ENCODE data around the gene DCK. TPM values are rescaled to one million over a fixed set of nuclear protein-coding genes. Genes with fewer than 3 reads are reported as not detected.
"Not testable (repeated sequence)": the region's sequence is repeated elsewhere in the genome, so short reads cannot be mapped to it uniquely, and the experiment has no call there.

The DCK gene
- total and polyA plus RNA-seq, 8 donors: 17.5 to 34.7 (median 31.8) TPM

DNA sequence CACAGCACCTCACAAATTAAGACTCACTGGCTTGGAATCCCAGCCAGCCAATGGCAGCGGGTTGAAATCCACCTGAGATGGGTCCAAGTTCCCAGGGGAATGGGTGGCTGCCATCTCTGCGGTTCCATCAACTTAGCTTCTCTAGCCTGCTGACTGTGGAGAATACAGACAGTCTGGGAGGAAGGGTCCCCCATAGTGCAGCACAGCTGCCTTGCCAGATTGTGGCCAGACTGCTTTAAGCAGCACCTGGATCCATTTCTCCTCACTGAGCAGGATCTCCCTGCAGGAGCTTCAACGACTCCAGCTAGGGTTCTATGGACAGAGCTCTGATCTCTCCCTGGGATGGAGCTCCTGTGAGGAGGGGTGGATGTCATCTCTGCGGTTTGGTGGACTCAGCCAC, 51.8 kb downstream of the DCK start:
- intact Hi-C loops (cut with DNase I): no loop called here
- Histone ChIP-seq H3K27me3 (no peaks in the 10 kb centered on the region), H3K4me1 (no peaks in the 10 kb centered on the region), H3K36me3 (no peaks in the 10 kb centered on the region), H3K4me3 (no peak overlapping the region), H3K27ac (no peak overlapping the region), H3K9me3 (peaks cover 0 to 4% of the 10 kb centered on the region in 2 donors)
- TF ChIP-seq, protein P1, sequence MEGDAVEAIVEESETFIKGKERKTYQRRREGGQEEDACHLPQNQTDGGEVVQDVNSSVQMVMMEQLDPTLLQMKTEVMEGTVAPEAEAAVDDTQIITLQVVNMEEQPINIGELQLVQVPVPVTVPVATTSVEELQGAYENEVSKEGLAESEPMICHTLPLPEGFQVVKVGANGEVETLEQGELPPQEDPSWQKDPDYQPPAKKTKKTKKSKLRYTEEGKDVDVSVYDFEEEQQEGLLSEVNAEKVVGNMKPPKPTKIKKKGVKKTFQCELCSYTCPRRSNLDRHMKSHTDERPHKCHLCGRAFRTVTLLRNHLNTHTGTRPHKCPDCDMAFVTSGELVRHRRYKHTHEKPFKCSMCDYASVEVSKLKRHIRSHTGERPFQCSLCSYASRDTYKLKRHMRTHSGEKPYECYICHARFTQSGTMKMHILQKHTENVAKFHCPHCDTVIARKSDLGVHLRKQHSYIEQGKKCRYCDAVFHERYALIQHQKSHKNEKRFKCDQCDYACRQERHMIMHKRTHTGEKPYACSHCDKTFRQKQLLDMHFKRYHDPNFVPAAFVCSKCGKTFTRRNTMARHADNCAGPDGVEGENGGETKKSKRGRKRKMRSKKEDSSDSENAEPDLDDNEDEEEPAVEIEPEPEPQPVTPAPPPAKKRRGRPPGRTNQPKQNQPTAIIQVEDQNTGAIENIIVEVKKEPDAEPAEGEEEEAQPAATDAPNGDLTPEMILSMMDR (IDR thresholded peaks at IDR 0.05): no peak
- ATAC-seq (no peak), DNase-seq (no peak)

DNA sequence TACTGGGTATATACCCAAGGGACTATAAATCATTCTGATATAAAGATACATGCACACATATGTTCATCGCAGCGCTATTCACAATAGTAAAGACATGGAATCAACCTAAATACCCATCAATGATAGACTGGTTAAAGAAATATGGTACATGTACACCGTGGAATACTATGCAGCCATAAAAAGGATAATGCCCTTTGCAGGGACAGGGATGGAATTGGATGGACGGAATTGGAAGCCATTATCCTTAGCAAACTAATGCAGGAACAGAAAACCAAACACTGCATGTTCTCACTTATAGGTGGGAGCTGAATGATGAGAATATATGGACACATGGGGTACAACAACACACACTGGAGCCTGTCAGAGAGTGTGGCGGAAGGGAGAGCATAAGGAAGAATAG, 55.9 kb downstream of the DCK start:
- no peak overlapping the region for H3K4me3 ChIP-seq
- TF ChIP-seq, protein P1 (IDR thresholded peaks at IDR 0.05): no peak
- ATAC-seq (no peak), DNase-seq (no peak)
- H3K9me3 ChIP-seq: no peaks in the 10 kb centered on the region
- no peak overlapping the region for H3K27ac ChIP-seq
- intact Hi-C loops (cut with DNase I): no loop called here
- H3K27me3 ChIP-seq: no peaks in the 10 kb centered on the region
- no peaks in the 10 kb centered on the region for H3K36me3 ChIP-seq
- no peaks in the 10 kb centered on the region for H3K4me1 ChIP-seq

DNA sequence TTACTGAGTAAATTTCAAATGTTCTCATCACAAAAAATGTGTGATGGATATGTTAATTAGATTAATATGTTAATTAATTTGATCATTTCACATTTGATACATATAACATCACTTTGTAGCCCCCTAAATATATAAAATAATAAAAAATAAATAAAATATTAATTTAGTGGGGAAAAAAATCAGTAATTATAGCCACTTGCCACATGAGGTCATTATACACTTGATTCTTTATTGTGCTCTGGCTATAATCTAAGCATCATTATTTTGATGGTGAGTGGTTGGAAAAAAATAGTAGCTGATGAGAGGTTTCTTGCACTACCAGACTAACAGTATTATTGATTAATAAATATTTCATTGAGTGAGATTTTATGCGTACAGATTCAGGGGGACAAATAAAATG, 57.4 kb downstream of the DCK start:
- TF ChIP-seq, protein P1 (IDR thresholded peaks at IDR 0.05): no peak
- Histone ChIP-seq H3K4me3 (no peak overlapping the region), H3K9me3 (no peaks in the 10 kb centered on the region), H3K27me3 (no peaks in the 10 kb centered on the region), H3K36me3 (no peaks in the 10 kb centered on the region), H3K4me1 (no peaks in the 10 kb centered on the region), H3K27ac (no peak overlapping the region)
- ATAC-seq (no peak), DNase-seq (no peak)
- intact Hi-C loops (cut with DNase I): no loop called here

DNA sequence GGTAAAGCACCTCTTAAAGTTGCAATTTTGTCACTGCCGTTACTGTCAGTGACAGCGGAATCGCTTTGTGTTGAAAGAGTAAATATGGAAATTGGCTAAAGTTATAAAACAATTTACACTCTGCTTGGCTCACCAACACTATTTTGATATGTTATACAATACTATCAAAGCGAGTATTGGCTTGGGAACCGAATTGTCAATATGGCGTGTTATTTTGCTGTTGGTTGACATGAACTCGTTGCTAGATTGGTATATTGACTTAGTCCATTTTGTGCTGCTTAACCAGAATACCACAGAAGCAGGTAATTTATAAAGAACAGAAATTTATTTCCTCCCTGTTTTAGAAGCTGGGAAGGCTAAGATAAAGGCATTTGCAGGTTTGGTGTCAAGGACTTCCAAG, 58.6 kb downstream of the DCK start:
- Histone ChIP-seq H3K36me3 (no peaks in the 10 kb centered on the region), H3K9me3 (no peaks in the 10 kb centered on the region), H3K27ac (no peak overlapping the region), H3K4me1 (no peaks in the 10 kb centered on the region), H3K27me3 (no peaks in the 10 kb centered on the region), H3K4me3 (no peak overlapping the region)
- ATAC-seq (no peak), DNase-seq (no peak)
- intact Hi-C loops (cut with DNase I): no loop called here
- TF ChIP-seq, protein P1 (IDR thresholded peaks at IDR 0.05): no peak

DNA sequence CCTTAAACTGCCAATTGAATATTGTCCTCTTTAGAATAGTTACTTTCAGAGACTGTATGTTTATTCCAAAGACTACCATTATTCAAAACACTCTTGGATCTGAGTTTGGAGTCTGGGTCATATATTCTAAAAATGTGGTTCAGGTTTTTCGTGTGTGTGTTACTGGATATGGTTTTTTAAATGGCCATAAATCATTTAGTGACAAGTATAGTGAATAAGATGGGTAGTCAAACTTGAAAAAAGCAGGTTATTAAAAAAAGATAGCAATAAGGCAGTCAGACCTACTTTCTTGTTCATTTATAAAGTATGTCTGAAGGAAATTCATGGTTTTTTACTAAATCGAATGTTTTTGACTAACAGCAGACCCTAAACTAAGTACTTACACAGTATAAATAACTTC, 59.3 kb downstream of the DCK start:
- TF ChIP-seq, protein P1 (IDR thresholded peaks at IDR 0.05): no peak
- no peak for ATAC-seq
- no peak overlapping the region for H3K27ac ChIP-seq
- H3K4me1 ChIP-seq: no peaks in the 10 kb centered on the region
- no peaks in the 10 kb centered on the region for H3K9me3 ChIP-seq
- H3K27me3 ChIP-seq: no peaks in the 10 kb centered on the region
- intact Hi-C loops (cut with DNase I): no loop called here
- H3K4me3 ChIP-seq: no peak overlapping the region
- no peaks in the 10 kb centered on the region for H3K36me3 ChIP-seq
- no peak for DNase-seq

DNA sequence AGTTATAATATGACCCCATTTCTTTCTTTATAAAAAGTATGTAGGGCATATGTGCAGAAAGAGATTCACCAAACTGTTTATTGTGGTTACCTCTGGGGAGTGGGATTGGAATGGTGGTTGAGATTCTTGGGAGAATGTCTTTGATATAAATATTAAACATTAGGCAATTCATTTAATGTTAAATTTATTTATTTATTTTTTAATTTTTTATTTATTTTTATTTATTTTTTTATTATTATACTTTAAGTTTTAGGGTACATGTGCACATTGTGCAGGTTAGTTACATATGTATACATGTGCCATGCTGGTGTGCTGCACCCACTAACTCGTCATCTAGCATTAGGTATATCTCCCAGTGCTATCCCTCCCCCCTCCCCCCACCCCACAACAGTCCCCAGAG, 60.2 kb downstream of the DCK start:
- H3K4me3 ChIP-seq; intact Hi-C loops (cut with DNase I); DNase-seq; H3K27me3 ChIP-seq; H3K4me1 ChIP-seq; H3K27ac ChIP-seq; H3K9me3 ChIP-seq; H3K36me3 ChIP-seq; ATAC-seq: not testable (repeated sequence)

DNA sequence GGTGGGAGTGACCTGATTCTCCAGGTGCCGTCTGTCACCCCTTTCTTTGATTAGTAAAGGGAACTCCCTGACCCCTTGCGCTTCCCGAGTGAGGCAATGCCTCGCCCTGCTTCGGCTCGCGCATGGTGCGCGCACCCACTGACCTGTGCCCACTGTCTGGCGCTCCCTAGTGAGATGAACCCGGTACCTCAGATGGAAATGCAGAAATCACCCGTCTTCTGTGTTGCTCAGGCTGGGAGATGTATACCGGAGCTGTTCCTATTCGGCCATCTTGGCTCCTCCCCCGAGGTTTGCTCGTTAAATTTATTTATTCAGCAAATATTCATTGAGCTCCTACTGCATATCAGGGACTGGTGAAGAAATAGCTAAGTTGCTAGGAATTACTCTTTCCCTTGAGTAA, 66.1 kb downstream of the DCK start:
- H3K4me1 ChIP-seq; H3K27ac ChIP-seq; ATAC-seq; H3K36me3 ChIP-seq; DNase-seq; H3K9me3 ChIP-seq; H3K27me3 ChIP-seq; H3K4me3 ChIP-seq; intact Hi-C loops (cut with DNase I): not testable (repeated sequence)

All from left lung (tissue), 10 donors.